Skeletal muscle satellite cell (primary cell): Measurements from ENCODE around the gene WDTC1. TPM values are rescaled to one million over a fixed set of nuclear protein-coding genes. Genes with fewer than 3 reads are reported as not detected.
"Not testable (repeated sequence)": the region's sequence is repeated elsewhere in the genome, so short reads cannot be mapped to it uniquely, and the experiment has no call there.

Experiments used
- H3K27me3 ChIP-seq: 2 replicates; pipeline ENCODE4 v1.7.0; 2013; ENCODE audit warnings: low read length; ENCODE audit not compliant: control insufficient read depth, insufficient read depth
- H3K36me3 ChIP-seq: 2 replicates; pipeline ENCODE4 v1.7.0; 2013; ENCODE audit warnings: mild to moderate bottlenecking, control low read depth, low read length; ENCODE audit not compliant: insufficient read depth
- H3K4me1 ChIP-seq: 2 replicates; pipeline ENCODE4 v1.7.0; 2013; ENCODE audit warnings: low read length; ENCODE audit not compliant: control insufficient read depth, insufficient read depth
- H3K4me2 ChIP-seq: 2 replicates; pipeline ENCODE4 v1.7.0; 2013; ENCODE audit warnings: mild to moderate bottlenecking, low read length
- H3K4me3 ChIP-seq: 2 replicates; pipeline ENCODE4 v1.7.0; 2013; ENCODE audit warnings: low read length
- H3K9ac ChIP-seq: 2 replicates; pipeline ENCODE4 v1.7.0; 2013; ENCODE audit warnings: mild to moderate bottlenecking, low read depth, low read length, moderate library complexity
- H3K9me3 ChIP-seq: replicated peaks from 2 replicates; pipeline ENCODE4 v1.7.0; 2013; ENCODE audit warnings: mild to moderate bottlenecking, control low read depth, low read length
- total RNA-seq: library from RNA; depleted of rRNA; stranded (reverse); fragments of >200 nt; gene quantifications from 2 replicates; pipeline ENCODE4 v1.2.3, GENCODE V29; 2012; rRNA removed

WDTC1 gene
- 11.1 and 11.4 TPM in 2 replicates for total RNA-seq

DNA sequence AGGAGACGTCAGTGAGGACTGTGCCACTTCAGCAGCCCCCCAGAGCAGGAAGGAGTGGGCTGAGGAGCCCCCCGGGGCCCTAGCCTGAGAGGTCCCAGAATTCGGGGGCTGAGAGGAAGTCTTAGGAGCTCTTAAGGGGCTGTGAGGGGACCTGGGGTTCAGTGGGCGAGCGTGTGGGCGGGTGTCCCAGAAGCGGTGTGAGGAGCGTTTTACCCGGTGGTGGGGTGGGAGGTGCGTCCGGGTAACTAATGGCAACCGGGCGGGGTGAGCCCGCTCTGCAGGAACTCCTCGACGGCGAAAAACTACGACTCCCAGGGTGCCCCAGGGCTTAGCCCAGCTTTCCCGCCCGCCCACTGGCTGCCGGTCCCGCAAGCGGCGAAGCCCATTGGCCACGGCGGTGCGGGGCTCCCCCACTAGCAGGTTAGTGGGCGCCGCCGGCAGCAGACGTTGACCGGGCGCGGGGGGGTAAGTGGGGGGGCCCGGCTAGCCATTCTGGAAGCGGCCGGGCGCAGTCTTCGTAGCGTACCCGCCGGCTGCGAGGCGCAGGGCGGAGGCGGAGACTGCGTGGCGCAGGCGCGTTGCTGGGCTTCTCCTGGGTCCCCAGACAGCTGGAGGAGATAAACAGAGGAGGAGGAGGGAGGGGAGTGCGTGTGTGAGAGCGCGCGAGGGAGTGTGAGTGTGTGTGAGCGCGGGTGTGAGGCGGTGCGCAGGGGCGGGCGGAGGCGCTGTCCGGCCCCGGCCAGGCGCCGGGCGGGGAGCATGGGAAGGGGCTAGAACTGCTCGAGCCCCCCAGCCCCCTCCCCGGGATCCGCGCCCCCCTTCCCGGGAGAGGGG is at the start of gene WDTC1:
Gene WDTC1, plus strand, starts transcription at position 584 of the 834 bp plus-strand sequence. CDS start 26,423 bp downstream, outside the sequence.
- no peaks in the 10 kb centered on the region for H3K9me3 ChIP-seq

DNA sequence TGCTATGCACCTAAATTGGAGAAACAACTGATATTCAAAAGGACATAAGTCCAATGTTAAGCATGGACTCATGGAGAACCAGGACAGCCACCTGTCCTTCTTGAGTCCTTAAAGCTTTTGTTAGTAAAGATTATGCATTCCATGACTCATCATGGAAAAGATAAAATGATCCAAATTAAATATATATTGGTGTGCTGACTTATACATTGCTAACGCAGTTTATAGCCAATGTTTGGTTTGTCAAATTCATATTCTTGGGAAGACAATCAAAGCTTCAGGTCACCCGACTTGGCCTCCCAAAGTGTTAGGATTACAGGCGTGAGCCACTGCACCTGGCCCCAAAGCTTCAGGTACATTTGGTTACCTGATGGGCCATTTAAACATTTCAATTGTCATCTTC is 49.8 kb upstream of the WDTC1 start:
- H3K36me3 ChIP-seq, H3K4me1 ChIP-seq, H3K27me3 ChIP-seq, H3K9ac ChIP-seq, H3K4me3 ChIP-seq, H3K4me2 ChIP-seq: not testable (repeated sequence)
- H3K9me3 ChIP-seq: peaks cover 13% of the 10 kb centered on the region

More for the DNA sequence above, at the start of gene WDTC1:
- H3K4me2 ChIP-seq: peak within 1 kb of the TSS; percentile 90
- peaks cover 9% of the 10 kb centered on the region for H3K4me1 ChIP-seq
- H3K9ac ChIP-seq: peak within 1 kb of the TSS; percentile 67
- no peaks in the 10 kb centered on the region for H3K27me3 ChIP-seq
- no peaks in the 10 kb centered on the region for H3K36me3 ChIP-seq
- peak within 1 kb of the TSS; percentile 74 for H3K4me3 ChIP-seq

GRCh38 chr1:27192039-27192529 is 42.3 kb upstream of the WDTC1 start:
- Histone ChIP-seq H3K4me1 (peaks cover 15% of the 10 kb centered on the region), H3K27me3 (peaks cover 3% of the 10 kb centered on the region), H3K9me3 (no peaks in the 10 kb centered on the region), H3K9ac (no peak overlapping the region), H3K4me3 (no peak overlapping the region), H3K4me2 (no peak overlapping the region), H3K36me3 (no peaks in the 10 kb centered on the region)

GRCh38 chr1:27193194-27193593 is 41.2 kb upstream of the WDTC1 start:
- Histone ChIP-seq H3K4me3 (no peak overlapping the region), H3K27me3 (peaks cover 3% of the 10 kb centered on the region), H3K9me3 (no peaks in the 10 kb centered on the region), H3K4me2 (no peak overlapping the region), H3K36me3 (no peaks in the 10 kb centered on the region), H3K4me1 (peaks cover 15% of the 10 kb centered on the region), H3K9ac (no peak overlapping the region)

GRCh38 chr1:27201295-27201694 is 33.1 kb upstream of the WDTC1 start:
- Histone ChIP-seq H3K9ac (no peak overlapping the region), H3K27me3 (peaks cover 24% of the 10 kb centered on the region), H3K9me3 (no peaks in the 10 kb centered on the region), H3K36me3 (no peaks in the 10 kb centered on the region), H3K4me2 (no peak overlapping the region), H3K4me3 (no peak overlapping the region), H3K4me1 (no peaks in the 10 kb centered on the region)

DNA sequence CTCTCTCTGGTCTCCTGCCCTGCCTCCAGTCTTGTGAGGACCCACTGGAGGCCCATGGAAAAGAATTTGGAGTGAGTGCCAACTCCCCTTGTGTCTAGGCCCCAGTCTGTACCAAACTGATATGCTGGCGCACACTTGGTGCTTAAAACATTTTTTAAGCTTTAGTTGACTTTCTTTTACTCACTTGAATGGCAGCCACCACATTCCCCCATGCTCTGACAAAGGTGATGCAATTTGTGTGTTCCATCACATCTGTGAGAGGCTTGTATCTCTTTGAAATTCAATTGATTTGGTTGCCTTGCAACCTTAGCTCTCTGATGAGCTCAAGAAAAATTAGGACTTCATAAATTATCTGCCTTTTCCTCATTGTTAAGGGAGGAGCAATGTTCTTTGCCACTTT is 30.5 kb upstream of the WDTC1 start:
- H3K9ac ChIP-seq: no peak overlapping the region

GRCh38 chr1:27207238-27207637 is 27.2 kb upstream of the WDTC1 start:
- H3K9me3 ChIP-seq, H3K36me3 ChIP-seq, H3K9ac ChIP-seq, H3K4me2 ChIP-seq, H3K4me3 ChIP-seq, H3K4me1 ChIP-seq: not testable (repeated sequence)
- peaks cover 14% of the 10 kb centered on the region for H3K27me3 ChIP-seq

More for the DNA sequence above, 30.5 kb upstream of the WDTC1 start:
- no peak overlapping the region for H3K4me3 ChIP-seq
- peaks cover 30% of the 10 kb centered on the region for H3K27me3 ChIP-seq
- no peaks in the 10 kb centered on the region for H3K4me1 ChIP-seq
- no peak overlapping the region for H3K4me2 ChIP-seq
- H3K36me3 ChIP-seq: no peaks in the 10 kb centered on the region
- no peaks in the 10 kb centered on the region for H3K9me3 ChIP-seq

DNA sequence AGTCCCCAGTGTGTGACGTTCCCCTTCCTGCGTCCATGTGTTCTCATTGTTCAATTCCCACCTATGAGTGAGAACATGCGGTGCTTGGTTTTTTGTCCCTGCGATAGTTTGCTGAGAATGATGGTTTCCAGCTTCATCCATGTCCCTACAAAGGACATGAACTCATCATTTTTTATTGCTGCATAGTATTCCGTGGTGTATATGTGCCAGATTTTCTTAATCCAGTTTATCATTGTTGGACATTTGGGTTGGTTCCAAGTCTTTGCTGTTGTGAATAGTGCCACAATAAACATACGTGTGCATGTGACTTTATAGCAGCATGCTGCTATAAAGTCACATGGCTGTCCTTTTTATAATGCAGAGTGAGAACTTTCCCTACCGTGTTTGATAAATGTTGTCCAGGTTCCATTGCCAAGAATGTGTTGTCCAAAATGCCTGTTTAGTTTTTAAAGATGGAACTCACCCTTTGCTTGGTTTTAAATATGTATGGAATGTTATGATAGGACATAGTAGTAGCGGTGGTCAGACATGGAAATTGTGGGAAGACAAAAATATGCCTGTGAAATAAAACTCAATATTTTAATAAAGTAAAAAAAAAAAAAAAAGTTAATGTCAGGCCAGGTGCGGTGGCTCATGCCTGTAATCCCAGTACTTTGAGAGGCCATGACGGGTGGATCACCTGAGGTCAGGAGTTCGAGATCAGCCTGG is 26.1 kb upstream of the WDTC1 start:
- peaks cover 12% of the 10 kb centered on the region for H3K27me3 ChIP-seq
- H3K4me3 ChIP-seq, H3K9ac ChIP-seq, H3K4me2 ChIP-seq, H3K4me1 ChIP-seq, H3K9me3 ChIP-seq, H3K36me3 ChIP-seq: not testable (repeated sequence)

- no peaks in the 10 kb centered on the region for H3K4me1 ChIP-seq
- no peaks in the 10 kb centered on the region for H3K36me3 ChIP-seq
- no peaks in the 10 kb centered on the region for H3K9me3 ChIP-seq
- H3K4me2 ChIP-seq: no peak overlapping the region
- no peak overlapping the region for H3K9ac ChIP-seq
- no peak overlapping the region for H3K4me3 ChIP-seq
- H3K27me3 ChIP-seq: peaks cover 2% of the 10 kb centered on the region
These were observed 18.0 kb upstream of the WDTC1 start for GRCh38 chr1:27216466-27216865.

DNA sequence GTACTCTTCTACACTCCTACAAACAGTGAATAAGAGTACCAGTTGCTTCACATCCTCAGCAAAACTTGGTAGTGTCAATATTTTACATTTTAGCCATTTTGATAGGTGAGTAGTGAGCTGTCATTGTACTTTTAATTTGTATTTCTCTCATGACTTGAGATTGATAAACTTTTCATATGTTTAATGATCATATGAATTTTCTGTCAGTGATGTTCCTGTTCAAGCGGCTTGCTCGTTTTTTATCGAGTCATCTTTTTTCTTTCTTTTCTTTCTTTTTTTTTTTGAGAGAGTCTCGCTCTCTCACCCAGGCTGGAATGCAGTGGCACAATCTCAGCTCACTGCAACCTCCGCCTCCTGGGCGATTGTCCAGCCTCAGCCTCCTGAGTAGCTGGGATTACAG is 17.0 kb upstream of the WDTC1 start:
- Histone ChIP-seq H3K9me3 (no peaks in the 10 kb centered on the region), H3K4me3 (no peak overlapping the region), H3K27me3 (no peaks in the 10 kb centered on the region), H3K36me3 (no peaks in the 10 kb centered on the region), H3K4me1 (no peaks in the 10 kb centered on the region), H3K4me2 (no peak overlapping the region), H3K9ac (no peak overlapping the region)

GRCh38 chr1:27218736-27219135 is 15.7 kb upstream of the WDTC1 start:
- H3K9ac ChIP-seq: no peak overlapping the region
- no peak overlapping the region for H3K4me2 ChIP-seq
- no peaks in the 10 kb centered on the region for H3K27me3 ChIP-seq
- no peaks in the 10 kb centered on the region for H3K36me3 ChIP-seq
- no peaks in the 10 kb centered on the region for H3K4me1 ChIP-seq
- no peak overlapping the region for H3K4me3 ChIP-seq
- H3K9me3 ChIP-seq: no peaks in the 10 kb centered on the region
